Measurements from ENCODE around the gene ADGRG2.
"Not testable (repeated sequence)": the region's sequence is repeated elsewhere in the genome, so short reads cannot be mapped to it uniquely, and the experiment has no call there.

The ADGRG2 gene

GRCh38 chrX:19019996-19020395 lies 102.3 kb downstream of the ADGRG2 start:
- no peak for DNase-seq (ENCODE audit: low read depth in 2 of 2)
- no peak for TF ChIP-seq CTCF (IDR thresholded peaks at IDR 0.05; ENCODE audit: low read depth, low read length)
- no peak overlapping the region for H3K4me3 ChIP-seq (replicated peaks in 1 of 2; ENCODE audit: low read depth in 2 of 2, low read length in 2 of 2)

GRCh38 chrX:19017271-19017670 lies 105.0 kb downstream of the ADGRG2 start:
- TF ChIP-seq CTCF (IDR thresholded peaks at IDR 0.05; ENCODE audit: low read depth, low read length), result peak; percentile 51
- DNase-seq (ENCODE audit: low read depth in 2 of 2), result peak; percentile 22 to 25
- no peak overlapping the region for H3K4me3 ChIP-seq (replicated peaks in 1 of 2; ENCODE audit: low read depth in 2 of 2, low read length in 2 of 2)

GRCh38 chrX:19016614-19017013 lies 105.7 kb downstream of the ADGRG2 start:
- DNase-seq (ENCODE audit: low read depth in 2 of 2); H3K4me3 ChIP-seq (replicated peaks in 1 of 2; ENCODE audit: low read depth in 2 of 2, low read length in 2 of 2): not testable (repeated sequence)

- no peak for DNase-seq (ENCODE audit: low read depth in 2 of 2)
- no peak overlapping the region for H3K4me3 ChIP-seq (replicated peaks in 1 of 2; ENCODE audit: low read depth in 2 of 2, low read length in 2 of 2)
These were observed 114.4 kb downstream of the ADGRG2 start for GRCh38 chrX:19007868-19008267.

DNA sequence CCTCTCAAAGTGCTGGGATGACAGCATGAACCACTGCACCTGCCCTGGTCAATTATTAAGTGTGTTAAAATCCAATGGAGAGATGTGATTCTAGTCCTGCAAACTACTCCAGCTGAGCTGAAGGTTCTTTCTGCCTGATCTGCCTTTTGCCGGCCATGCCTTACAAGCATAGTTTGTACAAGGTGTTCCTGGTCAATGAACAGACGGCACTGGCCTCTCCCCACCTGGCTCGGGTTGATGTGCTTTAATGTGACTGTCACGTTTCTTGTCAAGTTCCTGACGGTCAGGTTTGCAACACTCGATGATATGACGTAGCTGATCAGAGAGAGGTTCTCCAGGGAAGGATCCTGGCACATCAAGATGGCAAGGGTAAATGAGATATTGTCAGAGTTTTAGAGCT lies 115.3 kb downstream of the ADGRG2 start:
- H3K4me3 ChIP-seq (replicated peaks in 1 of 2; ENCODE audit: low read depth in 2 of 2, low read length in 2 of 2), result no peak overlapping the region
- no peak for TF ChIP-seq CTCF (IDR thresholded peaks at IDR 0.05; ENCODE audit: low read depth, low read length)

More at GRCh38 chrX:19007868-19008267, 114.4 kb downstream of the ADGRG2 start:
- TF ChIP-seq CTCF (IDR thresholded peaks at IDR 0.05; ENCODE audit: low read depth, low read length), result no peak

DNA sequence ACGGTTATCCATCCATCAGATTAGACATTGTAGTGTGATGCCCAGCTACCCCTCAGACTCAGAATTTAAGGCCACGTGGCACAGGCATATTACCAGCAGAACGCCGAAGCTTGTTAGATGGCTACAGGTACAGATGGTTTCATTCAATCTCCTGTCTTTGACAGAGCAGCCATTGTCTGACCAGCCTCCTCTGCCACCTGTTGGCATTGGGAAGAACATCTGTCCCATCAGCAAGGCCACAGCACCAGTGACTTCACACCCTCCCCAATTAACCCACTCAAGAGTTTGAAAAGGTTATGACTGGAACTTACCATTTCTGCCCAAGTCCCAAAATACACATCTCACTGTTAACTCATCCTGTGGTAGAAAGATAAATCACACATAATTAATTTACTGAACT lies 116.4 kb downstream of the ADGRG2 start:
- no peak for DNase-seq (ENCODE audit: low read depth in 2 of 2)
- no peak for TF ChIP-seq CTCF (IDR thresholded peaks at IDR 0.05; ENCODE audit: low read depth, low read length)
- H3K4me3 ChIP-seq (replicated peaks in 1 of 2; ENCODE audit: low read depth in 2 of 2, low read length in 2 of 2), result no peak overlapping the region

More for the DNA sequence above, 115.3 kb downstream of the ADGRG2 start:
- DNase-seq (ENCODE audit: low read depth in 2 of 2), result no peak

DNA sequence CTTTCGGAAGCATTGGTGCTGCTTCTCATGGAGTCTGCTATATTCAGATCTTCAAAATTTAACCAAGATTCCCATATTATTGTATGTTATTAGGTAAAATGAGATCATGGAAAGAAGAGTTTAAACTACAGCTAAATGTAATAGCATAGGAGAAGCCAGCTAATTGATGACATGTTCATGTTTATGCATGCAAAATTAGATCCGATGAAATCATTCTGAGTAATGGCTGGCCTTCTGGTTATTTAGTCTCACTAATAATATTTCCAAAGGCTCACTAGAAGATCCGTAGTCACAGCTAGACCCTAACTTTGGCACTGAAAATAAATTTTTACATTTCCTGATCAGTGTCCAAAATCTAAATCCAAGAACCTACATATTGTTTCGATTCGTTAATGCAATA lies 118.5 kb downstream of the ADGRG2 start:
- DNase-seq (ENCODE audit: low read depth in 2 of 2), result no peak
- TF ChIP-seq CTCF (IDR thresholded peaks at IDR 0.05; ENCODE audit: low read depth, low read length), result no peak
- no peak overlapping the region for H3K4me3 ChIP-seq (replicated peaks in 1 of 2; ENCODE audit: low read depth in 2 of 2, low read length in 2 of 2)
